ENCODE results near the gene TSTD2.

- TF ChIP-seq POLR2AphosphoS5 (IDR thresholded peaks at IDR 0.05) (no peak), POLR2A (IDR thresholded peaks at IDR 0.05) (no peak), CTCF (IDR thresholded peaks at IDR 0.05 in 8 of 11, conservative IDR thresholded peaks at IDR 0.05 in 3 of 11) (no peak)
These were observed 3.7 kb upstream of the TSTD2 start for GRCh38 chr9:97636903-97637302.
